Spleen (tissue), 11 donors: ENCODE measurements around the gene NFIX. TPM values are rescaled to one million over a fixed set of nuclear protein-coding genes. Genes with fewer than 3 reads are reported as not detected.
A peak's percentile ranks its signal among the peaks of the same experiment; 100 is the strongest.

Source experiments
- DNase-seq: peaks from one replicate; pipeline ENCODE4 v3.0.0-alpha.2; 2020
- H3K27ac ChIP-seq, 8 donors: fragments of 200-600 bp; sonication (generic) in 7 of 8; 1 replicate in 4 of 8; 2 replicates in 4 of 8; pipeline versions ENCODE4 v1.5.0 to v1.8.0; 2016 to 2021; ENCODE audit warnings: inconsistent platforms in 4 of 8, mild to moderate bottlenecking in 4 of 8, moderate library complexity in 1 of 8
- H3K27me3 ChIP-seq, 7 donors: fragments of 200-600 bp; sonication (generic) in 6 of 7; replicated peaks in 1 of 7; 1 replicate in 4 of 7; 2 replicates in 3 of 7; pipeline versions ENCODE4 v1.5.0 to v1.8.0; 2016 to 2021; ENCODE audit warnings: inconsistent platforms in 3 of 7, mild to moderate bottlenecking in 1 of 7
- H3K36me3 ChIP-seq, 6 donors: fragments of 200-600 bp; sonication (generic) in 5 of 6; 1 replicate in 4 of 6; 2 replicates in 2 of 6; pipeline versions ENCODE4 v1.5.0 to v1.8.0; 2016 to 2021; ENCODE audit warnings: inconsistent platforms in 2 of 6
- H3K4me1 ChIP-seq, 6 donors: fragments of 200-600 bp; sonication (generic) in 5 of 6; 1 replicate in 3 of 6; 2 replicates in 3 of 6; pipeline versions ENCODE4 v1.5.0 to v1.8.0; 2016 to 2021; ENCODE audit warnings: inconsistent platforms in 3 of 6
- H3K4me3 ChIP-seq, 8 donors: fragments of 200-600 bp; sonication (generic) in 7 of 8; 1 replicate in 4 of 8; 2 replicates in 4 of 8; pipeline versions ENCODE4 v1.5.0 to v1.8.0; 2016 to 2021; ENCODE audit warnings: inconsistent platforms in 4 of 8, mild to moderate bottlenecking in 4 of 8, moderate library complexity in 2 of 8
- H3K9me3 ChIP-seq, 8 donors: fragments of 200-600 bp; sonication (generic) in 7 of 8; 1 replicate in 4 of 8; 2 replicates in 4 of 8; pipeline versions ENCODE4 v1.5.0 to v1.8.0; 2016 to 2021; ENCODE audit warnings: inconsistent platforms in 4 of 8
- POLR2A ChIP-seq, 3 donors: fragments of 450-650 bp; IDR thresholded peaks; one replicate each; pipeline ENCODE4 v1.5.1; 2017; ENCODE audit warnings: antibody characterized with exemption in 3 of 3, mild to moderate bottlenecking in 1 of 3
- POLR2AphosphoS5 ChIP-seq, 3 donors: sonication (generic); formaldehyde crosslinking; IDR thresholded peaks; one replicate each; pipeline ENCODE4 v1.5.1; 2017; ENCODE audit warnings: antibody characterized with exemption in 3 of 3
- WGBS, 5 donors: extraction: QIAGEN DNeasy Blood & Tissue Kit in 3 of 5; methylation state at CpG; one replicate each; pipeline versions ENCODE4 v1.1.5 to v1.1.7; 2013 to 2018; 5-methylcytosine and 5-hydroxymethylcytosine counted together
- intact Hi-C: fragments of 100-400 bp; cut with DNase I; formaldehyde crosslinking; loops from one replicate; pipeline ENCODE4 v1.15.0; 2023; ENCODE audit warnings: low total_unique reads
- polyA plus RNA-seq, 3 donors: library from polyadenylated mRNA; stranded (reverse); fragments of 200-250 nt; gene quantifications; one replicate each; pipeline ENCODE4 v1.2.1, GENCODE V29; 2013
- total RNA-seq, 7 donors: library from RNA; depleted of rRNA in 3 of 7; stranded (reverse); fragments of >200 nt in 3 of 7; fragmentation: NEBNext Ultra II Directional in 4 of 7; extraction: Animal tissue kit (Norgen Biotek cat#: 25700) in 4 of 7; gene quantifications; one replicate each; pipeline versions ENCODE4 v1.1.0 to v1.2.1, GENCODE V29; 2016 to 2021
- TF ChIP-seq, protein P1 (sequence below), 11 experiments: fragments of 200-600 bp in 7 of 11; fragments of 450-650 bp in 4 of 11; sonication (generic) in 4 of 11; IDR thresholded peaks in 8 of 11; conservative IDR thresholded peaks in 3 of 11; 1 replicate in 7 of 11; 2 replicates in 4 of 11; pipeline versions ENCODE4 v1.4.0 to v1.8.0; 2016 to 2021; ENCODE audit warnings: antibody characterized with exemption in 11 of 11, inconsistent platforms in 4 of 11, mild to moderate bottlenecking in 1 of 11
- donor health status: healthy with polysubstance abuse.
- donor health status: DM: no; HTN: no; CAD: no; lungs with moderate emphysema.
- donor health status: DM: no; HTN: no; CAD: no.
- donor health status: Bipolar disorder and iron deficiency.
- donor health status: healthy.
- donor health status: DM: no; HTN: no; CAD: no.
- donor health status: DM: yes; HTN: yes; CAD: no.

NFIX gene
- total and polyA plus RNA-seq, 10 donors, result 1.1 to 41.4 (median 17.5) TPM

DNA sequence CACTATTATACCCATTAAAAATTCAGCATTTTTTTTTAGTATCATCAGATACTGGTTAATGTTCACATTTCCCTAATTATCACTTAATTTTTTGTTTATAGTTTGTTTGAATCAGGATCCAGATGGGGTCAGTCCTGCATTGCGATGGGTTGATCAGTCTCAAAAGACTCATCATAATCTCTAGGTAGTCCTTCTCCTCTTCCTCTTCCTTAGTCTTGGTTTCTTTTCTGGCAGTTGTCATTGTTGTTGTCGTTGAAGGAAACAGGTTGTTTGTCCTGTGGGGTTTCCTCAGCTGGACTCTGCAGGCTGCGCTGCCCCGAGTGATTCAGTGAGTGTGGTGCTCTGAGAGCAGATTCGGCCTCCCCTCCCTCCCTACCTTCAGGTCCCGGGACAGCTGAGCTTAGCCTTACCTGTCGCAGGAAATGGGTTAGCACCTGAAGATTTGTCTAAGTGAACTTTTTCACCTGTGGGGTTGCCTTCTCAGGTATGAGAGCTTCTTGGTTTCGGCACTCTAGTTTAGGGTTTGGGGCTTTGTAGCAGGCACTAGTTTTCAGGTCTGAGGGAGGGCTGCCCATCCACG, 34.1 kb downstream of the NFIX start:
- Histone ChIP-seq H3K27me3 (peaks cover 0 to 14% (median 8%) of the 10 kb centered on the region in 7 donors), H3K36me3 (peaks cover 0 to 6% (median 0%) of the 10 kb centered on the region in 6 donors), H3K27ac (no peak overlapping the region), H3K9me3 (no peaks in the 10 kb centered on the region), H3K4me1 (peaks cover 0 to 29% (median 18%) of the 10 kb centered on the region in 6 donors), H3K4me3 (no peak overlapping the region)
- intact Hi-C loops, result no loop called here
- TF ChIP-seq, protein P1, sequence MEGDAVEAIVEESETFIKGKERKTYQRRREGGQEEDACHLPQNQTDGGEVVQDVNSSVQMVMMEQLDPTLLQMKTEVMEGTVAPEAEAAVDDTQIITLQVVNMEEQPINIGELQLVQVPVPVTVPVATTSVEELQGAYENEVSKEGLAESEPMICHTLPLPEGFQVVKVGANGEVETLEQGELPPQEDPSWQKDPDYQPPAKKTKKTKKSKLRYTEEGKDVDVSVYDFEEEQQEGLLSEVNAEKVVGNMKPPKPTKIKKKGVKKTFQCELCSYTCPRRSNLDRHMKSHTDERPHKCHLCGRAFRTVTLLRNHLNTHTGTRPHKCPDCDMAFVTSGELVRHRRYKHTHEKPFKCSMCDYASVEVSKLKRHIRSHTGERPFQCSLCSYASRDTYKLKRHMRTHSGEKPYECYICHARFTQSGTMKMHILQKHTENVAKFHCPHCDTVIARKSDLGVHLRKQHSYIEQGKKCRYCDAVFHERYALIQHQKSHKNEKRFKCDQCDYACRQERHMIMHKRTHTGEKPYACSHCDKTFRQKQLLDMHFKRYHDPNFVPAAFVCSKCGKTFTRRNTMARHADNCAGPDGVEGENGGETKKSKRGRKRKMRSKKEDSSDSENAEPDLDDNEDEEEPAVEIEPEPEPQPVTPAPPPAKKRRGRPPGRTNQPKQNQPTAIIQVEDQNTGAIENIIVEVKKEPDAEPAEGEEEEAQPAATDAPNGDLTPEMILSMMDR (IDR thresholded peaks at IDR 0.05 in 8 of 11, conservative IDR thresholded peaks at IDR 0.05 in 3 of 11), result no peak
- TF ChIP-seq POLR2A (IDR thresholded peaks at IDR 0.05) (no peak), POLR2AphosphoS5 (IDR thresholded peaks at IDR 0.05) (no peak)
- WGBS, 5 donors, result 80 to 86% (median 84%) methylated on average over 8 to 9 of the region's 9 CpGs
- DNase-seq, result no peak

DNA sequence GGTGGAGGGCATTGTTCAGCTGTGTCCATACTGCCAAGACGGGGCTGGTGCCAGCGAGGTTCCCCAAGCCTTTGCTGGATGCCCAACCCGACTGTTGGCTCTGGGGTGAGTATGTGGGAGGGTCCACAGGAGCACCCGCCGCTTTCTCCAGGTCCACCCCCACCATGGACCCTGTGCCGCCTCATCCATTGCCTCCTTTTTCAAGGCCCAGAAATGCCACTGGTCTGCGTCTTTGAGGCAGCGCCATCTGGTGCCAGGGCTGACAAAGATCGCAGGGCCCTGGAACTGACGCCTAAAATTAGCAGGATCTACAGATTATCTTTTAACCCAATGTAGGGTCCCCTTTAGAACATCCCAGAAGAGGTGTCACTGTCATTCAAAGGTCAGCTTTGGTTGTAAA, 34.6 kb downstream of the NFIX start:
- H3K36me3 ChIP-seq, result peaks cover 0 to 6% (median 0%) of the 10 kb centered on the region in 6 donors
- peaks cover 0 to 27% (median 14%) of the 10 kb centered on the region in 6 donors for H3K4me1 ChIP-seq
- H3K27ac ChIP-seq, result no peak overlapping the region
- DNase-seq, result no peak
- H3K27me3 ChIP-seq, result peaks cover 0 to 9% (median 3%) of the 10 kb centered on the region in 7 donors
- no peak for TF ChIP-seq POLR2A (IDR thresholded peaks at IDR 0.05)
- no peak for TF ChIP-seq POLR2AphosphoS5 (IDR thresholded peaks at IDR 0.05)
- TF ChIP-seq, protein P1 (IDR thresholded peaks at IDR 0.05 in 8 of 11, conservative IDR thresholded peaks at IDR 0.05 in 3 of 11), result peak in 5 of 11 experiments; percentile 14 to 38 (median 30)
- WGBS, 5 donors, result 76 to 83% (median 80%) methylated on average over 10 of the region's 10 CpGs
- no peak overlapping the region for H3K4me3 ChIP-seq
- intact Hi-C loops, result loop anchor here (10.0 kb wide), 1 partner anchor 45 kb away; no protein-coding TSS in a partner anchor
- H3K9me3 ChIP-seq, result no peaks in the 10 kb centered on the region

DNA sequence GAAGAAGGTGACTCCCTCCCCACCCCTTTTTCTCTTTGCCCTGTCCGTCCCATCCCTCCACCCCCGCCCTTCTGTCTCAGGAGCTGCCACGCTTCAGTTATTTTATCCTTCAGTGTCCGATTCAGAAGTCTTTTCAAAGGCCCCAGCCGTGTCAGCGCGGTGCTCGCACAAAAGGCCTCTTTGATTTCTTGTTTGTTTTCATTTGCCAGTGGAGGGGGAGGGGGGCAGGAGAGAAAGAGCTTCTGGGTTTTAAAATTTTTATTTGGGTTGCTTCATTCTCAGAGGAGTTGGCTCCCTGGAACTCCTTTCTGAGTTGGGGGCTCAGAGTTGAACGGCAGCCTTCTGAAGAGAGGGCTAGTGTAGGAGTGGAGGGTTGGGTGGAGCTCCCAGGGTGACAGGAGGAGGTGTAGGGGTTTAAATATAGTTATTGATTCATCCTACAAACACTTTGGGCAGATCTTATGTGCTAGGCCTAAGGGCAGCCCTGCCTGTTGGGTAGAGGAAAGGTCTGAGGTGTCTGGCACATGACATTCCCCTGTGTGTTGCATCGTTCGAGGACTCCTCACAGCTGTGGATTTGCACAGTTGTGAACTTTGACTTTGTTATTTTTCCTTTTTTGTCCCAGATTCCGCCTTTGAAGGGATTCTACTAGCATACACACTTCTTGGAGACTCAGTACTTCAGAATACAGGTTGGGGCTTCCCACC, 36.8 kb downstream of the NFIX start:
- H3K27ac ChIP-seq, result no peak overlapping the region
- H3K36me3 ChIP-seq, result no peaks in the 10 kb centered on the region
- TF ChIP-seq POLR2AphosphoS5 (IDR thresholded peaks at IDR 0.05) (no peak), POLR2A (IDR thresholded peaks at IDR 0.05) (no peak)
- TF ChIP-seq, protein P1 (IDR thresholded peaks at IDR 0.05 in 8 of 11, conservative IDR thresholded peaks at IDR 0.05 in 3 of 11), result no peak
- no peaks in the 10 kb centered on the region for H3K27me3 ChIP-seq
- intact Hi-C loops, result loop anchor here (10.0 kb wide), 1 partner anchor 47 kb away; no protein-coding TSS in a partner anchor
- DNase-seq, result no peak
- no peaks in the 10 kb centered on the region for H3K9me3 ChIP-seq
- WGBS, 5 donors, result 84 to 96% (median 89%) methylated on average over 11 to 12 of the region's 12 CpGs
- no peak overlapping the region for H3K4me3 ChIP-seq
- peaks cover 0 to 20% (median 10%) of the 10 kb centered on the region in 6 donors for H3K4me1 ChIP-seq

DNA sequence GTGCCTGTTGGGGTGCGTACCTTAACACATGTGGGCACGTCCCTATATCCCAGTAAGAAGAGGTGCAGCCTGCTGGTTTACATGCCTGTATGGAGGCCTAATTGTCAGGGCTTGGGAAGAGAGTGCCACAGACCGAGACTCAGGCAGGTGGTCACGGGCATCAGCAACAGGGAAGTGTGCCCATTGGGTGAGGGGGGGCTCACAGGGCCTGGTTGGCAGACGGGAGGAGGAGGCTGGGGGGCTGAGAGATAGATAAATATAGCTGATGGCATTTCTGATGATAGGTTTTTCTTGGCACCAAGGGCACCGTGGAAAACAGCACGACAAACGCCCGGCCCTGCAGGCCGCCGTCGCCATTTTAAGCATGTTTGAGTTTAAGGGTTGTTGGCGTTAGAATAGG, 37.6 kb downstream of the NFIX start:
- no peak for DNase-seq
- WGBS, 5 donors, result 89 to 98% (median 92%) methylated on average over 12 to 13 of the region's 13 CpGs
- intact Hi-C loops, result loop anchor here (10.0 kb wide), 1 partner anchor 48 kb away; no protein-coding TSS in a partner anchor
- no peak for TF ChIP-seq POLR2AphosphoS5 (IDR thresholded peaks at IDR 0.05)
- no peak for TF ChIP-seq POLR2A (IDR thresholded peaks at IDR 0.05)
- TF ChIP-seq, protein P1 (IDR thresholded peaks at IDR 0.05 in 8 of 11, conservative IDR thresholded peaks at IDR 0.05 in 3 of 11), result no peak
- H3K36me3 ChIP-seq, result no peaks in the 10 kb centered on the region
- no peak overlapping the region for H3K4me3 ChIP-seq
- peaks cover 0 to 27% (median 10%) of the 10 kb centered on the region in 6 donors for H3K4me1 ChIP-seq
- H3K9me3 ChIP-seq, result no peaks in the 10 kb centered on the region
- no peaks in the 10 kb centered on the region for H3K27me3 ChIP-seq
- H3K27ac ChIP-seq, result no peak overlapping the region
